Measurements from ENCODE around the gene CPNE2.

Gene CPNE2

GRCh38 chr16:57141822-57142631, 49.6 kb downstream of the CPNE2 start:
- Histone ChIP-seq H3K4me1 (ENCODE audit: control insufficient read depth, insufficient read depth, low read length) (peaks cover 7% of the 10 kb centered on the region), H3K4me3 (ENCODE audit: insufficient read depth, low read depth, low read length) (no peak overlapping the region), H3K27ac (ENCODE audit: insufficient read depth, low read depth, low read length, poor library complexity, severe bottlenecking) (no peak overlapping the region), H3K9me3 (ENCODE audit: control insufficient read depth, low read length) (no peaks in the 10 kb centered on the region), H3K27me3 (ENCODE audit: control insufficient read depth, insufficient read depth, low read length, poor library complexity, severe bottlenecking) (no peaks in the 10 kb centered on the region), H3K36me3 (ENCODE audit: control insufficient read depth, insufficient read depth, low read length) (no peaks in the 10 kb centered on the region)
- WGBS, 2 experiments: 93 to 94% methylated on average over 16 of the region's 16 CpGs

GRCh38 chr16:57143149-57143921, 51.0 kb downstream of the CPNE2 start:
- H3K4me3 ChIP-seq (ENCODE audit: insufficient read depth, low read depth, low read length): no peak overlapping the region
- no peaks in the 10 kb centered on the region for H3K9me3 ChIP-seq (ENCODE audit: control insufficient read depth, low read length)
- H3K27ac ChIP-seq (ENCODE audit: insufficient read depth, low read depth, low read length, poor library complexity, severe bottlenecking): no peak overlapping the region
- H3K27me3 ChIP-seq (ENCODE audit: control insufficient read depth, insufficient read depth, low read length, poor library complexity, severe bottlenecking): no peaks in the 10 kb centered on the region
- no peaks in the 10 kb centered on the region for H3K36me3 ChIP-seq (ENCODE audit: control insufficient read depth, insufficient read depth, low read length)
- peaks cover 12% of the 10 kb centered on the region for H3K4me1 ChIP-seq (ENCODE audit: control insufficient read depth, insufficient read depth, low read length)
- 86 to 89% methylated on average over 14 of the region's 14 CpGs for WGBS, 2 experiments

GRCh38 chr16:57144027-57144426, 51.6 kb downstream of the CPNE2 start:
- 86 to 92% methylated on average over 2 of the region's 2 CpGs for WGBS, 2 experiments
- H3K9me3 ChIP-seq (ENCODE audit: control insufficient read depth, low read length): no peaks in the 10 kb centered on the region
- no peaks in the 10 kb centered on the region for H3K36me3 ChIP-seq (ENCODE audit: control insufficient read depth, insufficient read depth, low read length)
- H3K4me1 ChIP-seq (ENCODE audit: control insufficient read depth, insufficient read depth, low read length): peaks cover 12% of the 10 kb centered on the region
- no peaks in the 10 kb centered on the region for H3K27me3 ChIP-seq (ENCODE audit: control insufficient read depth, insufficient read depth, low read length, poor library complexity, severe bottlenecking)
- H3K27ac ChIP-seq (ENCODE audit: insufficient read depth, low read depth, low read length, poor library complexity, severe bottlenecking): no peak overlapping the region
- H3K4me3 ChIP-seq (ENCODE audit: insufficient read depth, low read depth, low read length): no peak overlapping the region

GRCh38 chr16:57145046-57146021, 53.0 kb downstream of the CPNE2 start:
- 86 to 88% methylated on average over 14 of the region's 14 CpGs for WGBS, 2 experiments
- Histone ChIP-seq H3K4me1 (ENCODE audit: control insufficient read depth, insufficient read depth, low read length) (peaks cover 12% of the 10 kb centered on the region), H3K36me3 (ENCODE audit: control insufficient read depth, insufficient read depth, low read length) (no peaks in the 10 kb centered on the region), H3K27ac (ENCODE audit: insufficient read depth, low read depth, low read length, poor library complexity, severe bottlenecking) (no peak overlapping the region), H3K27me3 (ENCODE audit: control insufficient read depth, insufficient read depth, low read length, poor library complexity, severe bottlenecking) (no peaks in the 10 kb centered on the region), H3K4me3 (ENCODE audit: insufficient read depth, low read depth, low read length) (no peak overlapping the region), H3K9me3 (ENCODE audit: control insufficient read depth, low read length) (no peaks in the 10 kb centered on the region)

GRCh38 chr16:57146040-57146647, 53.8 kb downstream of the CPNE2 start:
- Histone ChIP-seq H3K27ac (ENCODE audit: insufficient read depth, low read depth, low read length, poor library complexity, severe bottlenecking) (no peak overlapping the region), H3K4me1 (ENCODE audit: control insufficient read depth, insufficient read depth, low read length) (peaks cover 17% of the 10 kb centered on the region), H3K27me3 (ENCODE audit: control insufficient read depth, insufficient read depth, low read length, poor library complexity, severe bottlenecking) (no peaks in the 10 kb centered on the region), H3K4me3 (ENCODE audit: insufficient read depth, low read depth, low read length) (no peak overlapping the region), H3K36me3 (ENCODE audit: control insufficient read depth, insufficient read depth, low read length) (no peaks in the 10 kb centered on the region), H3K9me3 (ENCODE audit: control insufficient read depth, low read length) (no peaks in the 10 kb centered on the region)
- WGBS, 2 experiments: 93 to 94% methylated on average over 24 of the region's 24 CpGs

- peaks cover 19% of the 10 kb centered on the region for H3K4me1 ChIP-seq (ENCODE audit: control insufficient read depth, insufficient read depth, low read length)
- H3K9me3 ChIP-seq (ENCODE audit: control insufficient read depth, low read length): no peaks in the 10 kb centered on the region
- no peaks in the 10 kb centered on the region for H3K36me3 ChIP-seq (ENCODE audit: control insufficient read depth, insufficient read depth, low read length)
- no peak overlapping the region for H3K4me3 ChIP-seq (ENCODE audit: insufficient read depth, low read depth, low read length)
- WGBS, 2 experiments: 91 to 93% methylated on average over 5 of the region's 5 CpGs
- no peaks in the 10 kb centered on the region for H3K27me3 ChIP-seq (ENCODE audit: control insufficient read depth, insufficient read depth, low read length, poor library complexity, severe bottlenecking)
- H3K27ac ChIP-seq (ENCODE audit: insufficient read depth, low read depth, low read length, poor library complexity, severe bottlenecking): no peak overlapping the region
Observed at GRCh38 chr16:57146735-57147134, 54.4 kb downstream of the CPNE2 start.

GRCh38 chr16:57147381-57148221, 55.2 kb downstream of the CPNE2 start:
- Histone ChIP-seq H3K4me3 (ENCODE audit: insufficient read depth, low read depth, low read length) (no peak overlapping the region), H3K9me3 (ENCODE audit: control insufficient read depth, low read length) (no peaks in the 10 kb centered on the region), H3K4me1 (ENCODE audit: control insufficient read depth, insufficient read depth, low read length) (peaks cover 19% of the 10 kb centered on the region), H3K27me3 (ENCODE audit: control insufficient read depth, insufficient read depth, low read length, poor library complexity, severe bottlenecking) (no peaks in the 10 kb centered on the region), H3K36me3 (ENCODE audit: control insufficient read depth, insufficient read depth, low read length) (no peaks in the 10 kb centered on the region), H3K27ac (ENCODE audit: insufficient read depth, low read depth, low read length, poor library complexity, severe bottlenecking) (no peak overlapping the region)
- 35 to 41% methylated on average over 14 of the region's 14 CpGs for WGBS, 2 experiments

- no peaks in the 10 kb centered on the region for H3K27me3 ChIP-seq (ENCODE audit: control insufficient read depth, insufficient read depth, low read length, poor library complexity, severe bottlenecking)
- peaks cover 12% of the 10 kb centered on the region for H3K4me1 ChIP-seq (ENCODE audit: control insufficient read depth, insufficient read depth, low read length)
- no peak overlapping the region for H3K4me3 ChIP-seq (ENCODE audit: insufficient read depth, low read depth, low read length)
- no peak overlapping the region for H3K27ac ChIP-seq (ENCODE audit: insufficient read depth, low read depth, low read length, poor library complexity, severe bottlenecking)
- no peaks in the 10 kb centered on the region for H3K36me3 ChIP-seq (ENCODE audit: control insufficient read depth, insufficient read depth, low read length)
- WGBS, 2 experiments: 92 to 93% methylated on average over 6 of the region's 6 CpGs
- H3K9me3 ChIP-seq (ENCODE audit: control insufficient read depth, low read length): no peaks in the 10 kb centered on the region
Observed at GRCh38 chr16:57148481-57148880, 56.1 kb downstream of the CPNE2 start.

- no peak overlapping the region for H3K4me3 ChIP-seq (ENCODE audit: insufficient read depth, low read depth, low read length)
- peaks cover 12% of the 10 kb centered on the region for H3K4me1 ChIP-seq (ENCODE audit: control insufficient read depth, insufficient read depth, low read length)
- H3K27ac ChIP-seq (ENCODE audit: insufficient read depth, low read depth, low read length, poor library complexity, severe bottlenecking): no peak overlapping the region
- 94 to 95% methylated on average over 10 of the region's 10 CpGs for WGBS, 2 experiments
- no peaks in the 10 kb centered on the region for H3K27me3 ChIP-seq (ENCODE audit: control insufficient read depth, insufficient read depth, low read length, poor library complexity, severe bottlenecking)
- no peaks in the 10 kb centered on the region for H3K9me3 ChIP-seq (ENCODE audit: control insufficient read depth, low read length)
- peaks cover 6% of the 10 kb centered on the region for H3K36me3 ChIP-seq (ENCODE audit: control insufficient read depth, insufficient read depth, low read length)
Observed at GRCh38 chr16:57149391-57149790, 57.0 kb downstream of the CPNE2 start.

Measured in ectodermal cell (in vitro differentiated cells).